ENCODE data around the gene FADD. TPM values are rescaled to one million over a fixed set of nuclear protein-coding genes. Genes with fewer than 3 reads are reported as not detected.
A peak's percentile ranks its signal among the peaks of the same experiment; 100 is the strongest.

The FADD gene
- polyA plus RNA-seq, 3 donors = 5.4 to 9.5 (median 7.7) TPM

GRCh38 chr11:70164705-70165104 lies 38.4 kb upstream of the FADD start:
- 92% methylated on average over 9 of the region's 10 CpGs for WGBS (ENCODE audit: insufficient coverage)
- H3K4me2 ChIP-seq (replicated peaks; ENCODE audit: extremely low read depth, low read length, poor library complexity, severe bottlenecking) = no peak overlapping the region
- Mint-ChIP-seq H3K36me3 (no peaks in the 10 kb centered on the region), H3K4me1 (no peaks in the 10 kb centered on the region), H3K9me3 (peaks cover 0 to under 1% (median 0%) of the 10 kb centered on the region in 7 donors), H3K4me3 (no peak overlapping the region), H3K27ac (no peak overlapping the region), H3K27me3 (ENCODE audit: low read depth in 3 of 3) (peaks cover 6 to 9% (median 9%) of the 10 kb centered on the region in 3 donors)
- intact Hi-C loops (cut with micrococcal nuclease) = no loop called here
- H3K27ac ChIP-seq (ENCODE audit: low read depth in 1 of 2, low read length in 2 of 2) = no peak overlapping the region
- no peaks in the 10 kb centered on the region for H3K36me3 ChIP-seq (replicated peaks in 1 of 2; ENCODE audit: control insufficient read depth in 1 of 2, insufficient read depth in 2 of 2, low read length in 2 of 2)
- no peak overlapping the region for H3K4me3 ChIP-seq (replicated peaks in 1 of 3; ENCODE audit: low read depth in 2 of 3, low read length in 3 of 3)
- no peaks in the 10 kb centered on the region for H3K79me2 ChIP-seq (ENCODE audit: insufficient read depth, low read length)
- no peak overlapping the region for H3K9ac ChIP-seq (ENCODE audit: insufficient read depth, low read length, poor library complexity, severe bottlenecking)
- no peak overlapping the region for H2AFZ ChIP-seq (ENCODE audit: insufficient read depth, low read depth, low read length, poor library complexity, severe bottlenecking)
- no peaks in the 10 kb centered on the region for H3K4me1 ChIP-seq (ENCODE audit: control insufficient read depth in 1 of 2, insufficient read depth in 2 of 2, low read length in 2 of 2)
- H3K27me3 ChIP-seq (ENCODE audit: control insufficient read depth in 2 of 2, insufficient read depth in 2 of 2, low read length in 2 of 2) = no peaks in the 10 kb centered on the region
- DNase-seq = no peak
- TF ChIP-seq CTCF (IDR thresholded peaks at IDR 0.05) = no peak
- H4K20me1 ChIP-seq (ENCODE audit: insufficient read depth, low read length) = no peaks in the 10 kb centered on the region
- H3K9me3 ChIP-seq (replicated peaks in 1 of 2; ENCODE audit: control insufficient read depth in 1 of 2, insufficient read depth in 1 of 2, low read length in 2 of 2) = no peaks in the 10 kb centered on the region

GRCh38 chr11:70167120-70167519 lies 36.0 kb upstream of the FADD start:
- Histone ChIP-seq H3K79me2 (ENCODE audit: insufficient read depth, low read length) (no peaks in the 10 kb centered on the region), H3K36me3 (replicated peaks in 1 of 2; ENCODE audit: control insufficient read depth in 1 of 2, insufficient read depth in 2 of 2, low read length in 2 of 2) (no peaks in the 10 kb centered on the region), H3K4me3 (replicated peaks in 1 of 3; ENCODE audit: low read depth in 2 of 3, low read length in 3 of 3) (no peak overlapping the region), H3K4me1 (ENCODE audit: control insufficient read depth in 1 of 2, insufficient read depth in 2 of 2, low read length in 2 of 2) (no peaks in the 10 kb centered on the region), H3K9me3 (replicated peaks in 1 of 2; ENCODE audit: control insufficient read depth in 1 of 2, insufficient read depth in 1 of 2, low read length in 2 of 2) (no peaks in the 10 kb centered on the region), H2AFZ (ENCODE audit: insufficient read depth, low read depth, low read length, poor library complexity, severe bottlenecking) (no peak overlapping the region), H3K27me3 (ENCODE audit: control insufficient read depth in 2 of 2, insufficient read depth in 2 of 2, low read length in 2 of 2) (no peaks in the 10 kb centered on the region), H3K4me2 (replicated peaks; ENCODE audit: extremely low read depth, low read length, poor library complexity, severe bottlenecking) (no peak overlapping the region), H4K20me1 (ENCODE audit: insufficient read depth, low read length) (no peaks in the 10 kb centered on the region), H3K9ac (ENCODE audit: insufficient read depth, low read length, poor library complexity, severe bottlenecking) (no peak overlapping the region), H3K27ac (ENCODE audit: low read depth in 1 of 2, low read length in 2 of 2) (no peak overlapping the region)
- Mint-ChIP-seq H3K9me3 (peaks cover 0 to 1% (median 0%) of the 10 kb centered on the region in 7 donors), H3K27me3 (ENCODE audit: low read depth in 3 of 3) (peaks cover 6 to 11% (median 9%) of the 10 kb centered on the region in 3 donors), H3K4me1 (no peaks in the 10 kb centered on the region), H3K36me3 (no peaks in the 10 kb centered on the region), H3K4me3 (no peak overlapping the region), H3K27ac (peak overlapping the region in 1 of 7 donors; percentile 18)
- no peak for TF ChIP-seq CTCF (IDR thresholded peaks at IDR 0.05)
- intact Hi-C loops (cut with micrococcal nuclease) = no loop called here
- no peak for DNase-seq
- 74% methylated on average over 8 of the region's 9 CpGs for WGBS (ENCODE audit: insufficient coverage)
